T-helper 2 cell treated with Interferon-gamma antibody and Interleukin-4, amounts not matched to agents 100 ng/mL and 5 ng/mL, for 36 hours (primary cell): ENCODE results near the gene GRIN2C. TPM values are rescaled to one million over a fixed set of nuclear protein-coding genes. Genes with fewer than 3 reads are reported as not detected.
"Not testable (repeated sequence)": the region's sequence is repeated elsewhere in the genome, so short reads cannot be mapped to it uniquely, and the experiment has no call there.

Experiments used
- intact Hi-C: fragments of 100-400 bp; cut with micrococcal nuclease; formaldehyde crosslinking; loops from one replicate; pipeline ENCODE4 v1.15.1; 2023
- total RNA-seq: library from RNA; stranded (reverse); gene quantifications from 2 replicates; pipeline ENCODE4 v1.2.3, GENCODE V29; 2022

Gene GRIN2C
- total RNA-seq: 0.11 and 0.20 TPM in 2 replicates

DNA sequence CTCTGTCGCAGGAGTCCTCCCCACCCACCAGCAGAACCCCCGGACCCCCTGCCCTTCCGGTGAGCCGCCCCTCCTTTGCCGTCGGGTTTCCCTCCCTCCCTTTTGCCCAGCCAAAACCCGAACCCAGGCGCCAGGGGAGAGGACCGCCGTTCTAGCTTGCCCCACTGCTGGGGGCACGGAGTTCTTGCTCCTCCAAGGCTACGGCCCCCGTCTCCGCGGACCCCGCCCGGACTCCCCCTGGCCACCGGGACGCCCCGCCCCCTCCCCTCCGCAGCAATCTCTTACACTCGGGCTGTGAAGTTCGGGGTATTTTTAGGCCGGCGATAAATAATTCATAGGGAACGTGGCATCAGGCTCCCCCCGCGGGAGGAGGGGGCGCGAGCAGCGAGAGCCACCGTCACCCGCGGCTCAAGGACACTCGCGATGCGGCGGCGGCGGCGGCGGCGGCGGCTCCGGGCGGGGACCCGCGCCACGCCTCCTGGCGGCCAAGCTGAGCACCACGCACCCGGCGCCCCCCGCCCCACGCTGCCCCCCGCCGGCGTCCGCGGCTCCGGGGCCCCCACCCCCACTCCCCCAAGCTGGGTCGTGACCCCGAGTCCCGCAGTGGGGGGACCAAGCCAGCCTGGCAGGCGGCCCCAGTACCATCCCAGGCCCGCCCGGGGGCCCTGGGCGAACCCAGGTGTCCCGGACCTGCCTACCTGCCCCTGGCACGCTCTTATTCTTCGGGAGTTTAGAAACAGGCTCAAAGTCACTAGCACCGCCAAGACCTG is at the start of gene GRIN2C:
GRIN2C (minus strand) TSS at position 427 of the 770 bp plus-strand sequence. CDS start 4,793 bp downstream, outside the sequence.
- intact Hi-C loops: loop anchor here (10.0 kb wide), 1 partner anchor 405 kb away; no protein-coding TSS in a partner anchor

DNA sequence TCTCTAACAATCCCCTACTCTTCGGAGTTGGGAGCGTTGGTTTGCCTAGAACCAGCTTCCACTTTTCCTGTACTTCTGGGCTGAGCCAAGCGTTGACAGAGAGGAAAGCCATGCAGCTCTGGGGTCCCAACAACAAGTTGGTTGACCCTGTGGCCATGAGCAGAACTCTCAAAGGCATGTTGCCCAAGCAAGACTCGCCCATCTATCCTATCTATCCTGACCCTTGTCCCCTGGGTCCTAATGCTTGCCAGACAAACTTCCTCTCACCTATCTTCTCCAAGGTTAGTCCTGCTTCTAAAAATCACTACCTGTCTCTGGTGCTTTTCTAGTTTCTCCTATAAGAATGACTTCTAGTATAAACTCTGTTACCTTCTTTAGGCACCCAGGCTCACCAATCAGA is 49.4 kb upstream of the GRIN2C start:
- intact Hi-C loops: not testable (repeated sequence)

DNA sequence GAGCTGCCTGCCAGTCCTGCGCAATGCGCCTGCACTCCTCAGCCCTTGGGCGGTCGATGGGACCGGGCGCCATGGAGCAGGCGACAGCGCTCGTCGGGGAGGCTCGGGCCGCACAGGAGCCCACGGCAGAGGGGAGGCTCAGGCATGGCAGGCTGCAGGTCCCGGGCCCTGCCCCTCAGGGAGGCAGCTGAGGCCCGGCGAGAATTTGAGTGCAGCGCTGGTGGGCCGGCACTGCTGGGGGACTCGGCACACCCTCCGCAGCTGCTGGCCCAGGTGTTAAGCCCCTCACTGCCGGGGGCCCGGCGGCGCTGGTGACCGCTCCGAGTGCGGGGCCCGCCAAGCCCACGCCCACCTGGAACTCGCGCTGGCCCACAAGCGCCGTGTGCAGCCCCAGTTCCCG is 47.3 kb upstream of the GRIN2C start:
- intact Hi-C loops: no loop called here

DNA sequence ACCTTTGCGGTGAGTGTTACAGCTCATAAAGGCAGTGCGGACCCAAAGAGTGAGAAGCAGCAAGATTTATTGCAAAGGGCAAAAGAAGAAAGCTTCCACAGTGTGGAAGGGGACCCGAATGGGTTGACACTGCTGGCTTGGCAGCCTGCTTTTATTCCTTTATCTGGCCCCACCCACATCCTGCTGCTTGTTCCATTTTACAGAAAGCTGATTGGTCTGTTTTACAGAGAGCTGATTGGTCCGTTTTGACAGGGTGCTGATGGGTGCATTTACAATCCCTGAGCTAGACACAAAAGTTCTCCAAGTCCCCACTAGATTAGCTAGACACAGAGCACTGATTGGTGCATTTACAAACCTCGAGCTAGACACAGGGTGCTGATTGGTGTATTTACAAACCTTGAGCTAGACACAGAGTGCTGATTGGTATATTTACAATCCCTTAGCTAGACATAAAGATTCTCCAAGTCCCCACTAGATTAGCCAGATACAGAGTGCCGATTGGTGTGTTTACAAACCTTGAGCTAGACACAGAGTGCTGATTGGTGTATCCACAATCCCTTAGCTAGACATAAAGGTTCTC is 46.6 kb upstream of the GRIN2C start:
- intact Hi-C loops: not testable (repeated sequence)

DNA sequence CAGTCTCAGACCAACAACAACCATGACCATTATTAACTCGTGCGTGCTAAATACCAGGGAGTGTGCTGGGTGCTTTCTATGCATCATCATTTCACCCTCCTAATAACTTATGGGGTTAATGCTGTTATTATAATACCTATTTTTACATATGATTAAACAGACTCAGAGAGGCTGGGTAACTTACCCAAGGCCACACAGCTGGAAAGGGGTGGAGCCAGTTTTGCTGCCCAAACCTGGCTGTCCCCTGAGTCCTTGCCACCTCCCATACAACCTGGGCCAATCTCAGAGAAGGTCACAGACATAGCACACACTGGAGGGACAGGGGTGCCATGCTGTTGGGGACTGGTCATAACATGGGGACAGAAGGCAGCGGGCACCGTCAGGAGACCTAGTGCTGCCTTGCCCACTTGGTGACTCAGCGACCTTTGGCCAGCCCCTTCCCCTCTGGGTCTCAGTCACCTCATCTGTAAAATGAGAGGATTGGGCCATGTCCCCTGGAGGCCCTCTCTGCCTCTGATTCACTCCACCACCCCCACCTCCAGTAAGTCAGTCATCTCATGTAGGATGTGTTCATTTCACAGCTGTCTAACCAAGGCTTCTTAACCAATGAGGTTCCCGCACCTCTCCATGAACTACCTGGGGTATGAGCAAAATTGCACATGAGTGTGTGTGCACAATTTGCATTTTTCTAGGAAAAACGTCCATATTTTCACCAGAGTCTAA is 45.2 kb upstream of the GRIN2C start:
- intact Hi-C loops: no loop called here

DNA sequence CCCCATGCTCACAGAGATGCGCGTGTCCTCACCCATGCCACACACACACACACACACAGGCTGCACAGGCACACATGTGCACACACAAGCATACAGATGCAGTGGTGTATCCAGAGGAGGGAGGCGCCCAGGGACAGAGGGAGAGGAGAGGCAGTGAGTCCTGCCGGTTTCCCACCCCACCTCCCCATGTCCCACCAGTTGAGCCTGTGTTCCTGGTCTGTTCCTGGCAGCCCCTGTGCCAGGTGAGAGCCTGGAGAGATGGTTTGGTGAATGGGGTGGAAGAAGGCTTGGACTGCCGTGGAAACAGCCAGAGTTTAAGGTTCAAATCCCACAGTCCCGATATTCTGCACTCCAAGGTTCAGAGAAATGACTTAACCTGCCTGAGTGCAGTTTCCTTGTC is 44.0 kb upstream of the GRIN2C start:
- intact Hi-C loops: no loop called here

DNA sequence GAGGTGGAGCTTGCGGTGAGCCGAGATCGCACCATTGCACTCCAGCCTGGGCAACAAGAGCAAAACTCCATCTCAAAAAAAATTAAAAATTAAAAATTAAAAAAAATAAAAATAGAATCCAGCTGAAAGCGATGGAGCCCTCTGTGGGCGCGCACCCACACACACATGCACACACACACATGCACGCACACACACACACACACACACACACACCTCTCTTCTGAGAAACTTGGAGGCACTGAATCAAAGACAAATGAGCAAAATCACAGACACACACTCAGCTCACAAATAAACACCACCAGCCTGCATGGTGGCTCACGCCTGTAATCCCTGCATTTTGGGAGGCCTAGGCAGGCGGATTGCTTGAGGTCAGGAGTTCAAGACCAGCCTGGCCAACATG is 43.3 kb upstream of the GRIN2C start:
- intact Hi-C loops: no loop called here

DNA sequence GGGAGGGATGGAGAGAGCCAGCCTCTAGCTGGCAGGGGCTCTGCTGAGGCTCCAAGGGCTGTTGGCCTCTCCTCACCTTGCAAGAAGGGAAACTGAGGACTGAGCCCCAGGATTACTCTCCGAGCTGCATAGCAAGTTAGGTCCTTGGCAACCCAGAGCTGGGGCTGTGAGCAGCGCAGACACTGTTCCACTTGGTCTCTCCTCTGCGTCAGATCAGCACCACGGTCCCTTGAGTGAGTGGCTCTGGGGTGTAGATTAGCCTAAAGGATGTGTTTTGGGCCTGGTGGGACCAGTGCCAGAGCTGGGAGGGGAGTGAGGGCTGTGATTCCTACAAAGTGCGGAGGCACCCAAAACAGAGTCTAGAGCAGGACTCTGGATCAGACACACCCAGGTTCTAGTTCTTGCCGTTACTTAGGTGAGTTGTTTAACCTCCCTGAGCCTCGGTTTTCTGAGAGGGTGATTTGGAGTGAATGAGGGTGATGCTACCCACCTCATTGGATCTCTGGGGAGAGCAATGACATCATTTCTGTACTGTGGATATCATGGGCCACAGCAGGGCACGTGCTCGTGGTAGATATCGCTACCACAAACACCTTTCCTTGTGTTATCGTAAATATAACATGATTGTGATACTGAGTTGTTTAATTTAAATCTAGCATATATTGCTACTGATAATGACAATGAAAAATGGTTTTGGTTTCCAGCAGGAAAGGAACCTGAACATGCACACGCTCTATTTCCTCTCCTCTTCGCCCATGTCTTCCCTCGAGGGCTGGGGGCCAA is 41.9 kb upstream of the GRIN2C start:
- intact Hi-C loops: no loop called here

DNA sequence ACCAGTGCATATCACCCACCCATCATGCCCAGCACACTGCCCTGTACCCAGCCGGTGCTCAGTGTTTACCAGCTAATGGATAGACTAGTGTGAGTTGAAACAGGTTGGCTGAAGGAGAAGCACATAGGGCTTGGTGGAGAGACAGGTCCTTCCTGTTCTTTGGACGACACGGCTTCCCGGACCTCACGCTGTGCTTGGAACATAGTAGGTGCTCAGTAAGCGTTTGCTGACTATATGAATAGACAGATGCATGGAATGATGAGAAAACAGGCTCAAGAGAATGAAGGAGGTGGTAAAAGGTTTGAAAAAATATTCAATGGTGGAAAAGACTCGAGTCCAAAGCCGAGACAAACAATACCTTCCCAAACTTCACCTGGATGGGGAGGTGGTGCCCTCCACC is 40.5 kb upstream of the GRIN2C start:
- intact Hi-C loops: no loop called here

DNA sequence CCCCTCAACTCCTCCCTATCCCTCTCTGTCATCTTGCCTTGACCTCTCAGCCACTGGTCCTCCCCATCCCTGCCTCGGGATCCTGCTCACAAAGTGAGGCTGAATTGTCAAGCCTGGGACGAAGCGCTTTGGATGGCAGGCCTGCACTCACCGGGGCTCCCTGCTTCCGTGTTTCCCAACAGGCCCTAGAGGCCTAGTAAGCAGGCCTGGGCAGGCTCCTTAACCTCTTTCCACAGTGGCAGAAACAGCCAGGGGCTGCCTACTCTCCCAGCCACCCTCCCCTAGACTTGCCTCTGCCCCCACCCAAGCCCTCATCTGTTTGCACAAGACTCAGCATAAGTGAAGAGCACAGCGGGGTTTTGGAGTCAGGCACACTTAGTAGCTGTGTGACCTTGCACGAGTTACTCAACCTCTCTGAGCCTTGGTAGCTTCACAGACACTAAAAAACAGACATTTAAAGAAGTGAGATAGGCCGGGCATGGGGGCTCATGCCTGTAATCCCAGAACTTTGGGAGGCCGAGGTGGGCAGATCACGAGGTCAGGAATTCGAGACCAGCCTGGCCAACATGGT is 38.8 kb upstream of the GRIN2C start:
- intact Hi-C loops: no loop called here

DNA sequence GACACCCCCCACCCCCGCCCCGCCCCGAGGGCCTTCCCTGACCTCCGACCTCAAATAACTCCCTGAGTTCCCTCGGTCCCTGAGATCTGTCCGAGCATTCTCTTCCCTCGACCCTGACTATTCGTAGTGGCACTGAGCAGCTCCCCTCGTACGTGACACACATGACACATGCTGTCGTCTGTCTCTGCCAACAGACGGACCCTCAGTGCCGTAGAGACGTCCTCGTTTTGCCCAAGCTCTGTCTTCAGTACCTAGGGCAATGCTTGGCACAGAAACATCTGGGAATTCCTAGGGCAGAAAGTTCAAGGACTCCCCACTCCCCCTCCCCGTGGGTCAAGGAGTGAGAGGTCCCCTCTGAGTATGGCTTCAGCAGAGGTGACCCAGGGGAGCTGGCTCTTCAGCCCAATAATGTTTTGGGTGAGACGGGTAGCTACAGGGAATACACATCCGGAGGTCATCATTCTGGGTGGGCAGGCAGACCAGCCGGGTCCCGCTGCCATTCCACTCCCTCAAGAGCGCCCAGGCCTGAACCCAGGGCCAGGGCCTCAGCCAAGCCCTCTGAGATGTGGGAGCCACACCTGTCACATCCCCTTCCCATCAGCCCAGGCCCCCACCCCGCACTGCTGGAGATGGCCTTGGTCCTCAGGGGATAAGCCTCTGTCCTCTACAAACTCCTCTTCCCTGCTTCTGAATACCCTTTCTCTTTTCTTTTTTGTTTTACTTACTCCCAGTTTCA is 34.4 kb upstream of the GRIN2C start:
- intact Hi-C loops: no loop called here

DNA sequence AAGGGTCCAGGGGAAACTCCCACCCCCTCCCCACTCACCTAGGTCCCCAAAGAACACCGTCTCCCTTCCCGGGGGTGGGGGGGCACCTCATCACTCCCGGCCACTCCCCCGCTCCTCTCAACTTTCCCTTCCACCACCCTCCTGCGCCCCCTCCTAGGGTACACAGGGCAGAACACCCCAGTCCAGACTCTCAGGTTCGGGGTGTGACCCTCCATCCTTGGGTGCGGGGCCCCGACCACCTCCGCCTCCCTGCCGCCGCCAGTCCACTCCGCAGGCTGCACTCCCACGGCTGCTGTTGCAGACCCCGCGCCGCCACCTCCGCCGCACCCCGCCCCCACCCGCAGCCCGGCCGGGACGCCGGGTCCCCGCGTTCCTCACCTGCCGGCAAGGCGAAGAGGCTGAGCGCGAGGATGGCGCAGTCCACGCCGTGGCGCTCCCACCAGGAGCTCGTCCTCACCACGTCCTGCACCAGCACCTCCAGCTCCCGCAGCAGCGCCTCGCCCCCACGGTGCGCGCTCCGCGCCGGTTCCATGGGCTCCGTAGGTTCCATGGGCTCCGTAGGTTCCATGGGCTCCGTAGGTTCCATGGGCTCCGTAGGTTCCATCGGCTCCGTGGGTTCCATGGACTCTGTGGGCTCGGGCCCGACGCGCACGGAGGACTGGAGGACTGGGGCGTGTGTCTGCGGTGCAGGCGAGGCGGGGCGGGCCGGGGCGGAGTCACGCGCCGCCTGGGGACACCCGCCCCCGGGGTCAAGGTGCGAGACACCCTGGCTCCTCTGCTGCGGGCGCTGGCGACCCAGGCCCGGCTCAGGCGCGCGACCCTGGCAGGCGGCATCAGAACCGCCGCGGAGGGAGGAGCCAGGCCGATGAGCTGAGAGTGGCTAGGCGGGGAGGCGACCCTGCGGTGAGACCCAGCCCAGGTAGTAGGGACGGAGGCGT is 33.6 kb upstream of the GRIN2C start, which contains the start of gene FADS6:
FADS6 (minus strand) TSS at position 660 of the 938 bp plus-strand sequence; CDS start at position 622, 38 bp downstream.
- intact Hi-C loops: no loop called here

DNA sequence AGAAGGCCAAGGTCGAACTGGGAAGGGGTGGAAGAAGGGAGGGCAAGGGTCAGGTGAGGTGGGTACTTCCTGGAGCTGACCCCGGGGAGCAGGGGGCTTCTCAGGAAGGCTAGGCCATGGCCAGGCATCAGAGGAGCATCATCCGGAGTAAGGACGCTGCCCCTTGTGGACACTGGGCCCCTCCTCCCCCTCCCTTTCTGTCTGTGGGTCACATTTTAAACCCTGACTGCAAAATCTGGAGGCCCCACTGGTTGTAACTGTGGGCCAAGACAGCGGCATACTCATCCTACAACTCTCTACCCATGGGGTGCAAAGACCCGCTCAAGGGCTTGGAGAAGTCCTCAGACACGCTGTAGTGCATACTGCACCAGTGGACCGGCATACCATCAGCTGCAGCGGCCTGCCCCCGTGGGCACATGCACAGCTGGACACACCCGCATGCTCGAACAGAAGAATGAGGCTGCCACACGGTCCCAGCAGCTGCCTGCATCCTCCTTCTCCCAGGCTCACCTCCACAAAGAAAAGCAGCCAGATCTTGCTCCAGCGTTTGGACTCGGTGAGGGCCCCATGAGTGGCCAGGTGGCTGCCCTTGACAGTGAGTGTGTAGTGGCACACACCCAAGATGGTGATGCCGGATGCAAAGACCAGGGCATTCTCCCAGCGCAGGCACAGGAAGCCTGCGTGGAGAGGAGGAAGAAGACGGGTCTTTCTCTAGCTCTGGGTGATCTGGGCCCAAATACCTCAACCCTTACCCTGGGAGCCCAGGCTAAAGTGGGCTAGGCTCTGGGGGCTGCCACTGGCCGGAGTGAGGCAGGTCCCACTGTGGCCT is 32.5 kb upstream of the GRIN2C start:
- intact Hi-C loops: no loop called here

DNA sequence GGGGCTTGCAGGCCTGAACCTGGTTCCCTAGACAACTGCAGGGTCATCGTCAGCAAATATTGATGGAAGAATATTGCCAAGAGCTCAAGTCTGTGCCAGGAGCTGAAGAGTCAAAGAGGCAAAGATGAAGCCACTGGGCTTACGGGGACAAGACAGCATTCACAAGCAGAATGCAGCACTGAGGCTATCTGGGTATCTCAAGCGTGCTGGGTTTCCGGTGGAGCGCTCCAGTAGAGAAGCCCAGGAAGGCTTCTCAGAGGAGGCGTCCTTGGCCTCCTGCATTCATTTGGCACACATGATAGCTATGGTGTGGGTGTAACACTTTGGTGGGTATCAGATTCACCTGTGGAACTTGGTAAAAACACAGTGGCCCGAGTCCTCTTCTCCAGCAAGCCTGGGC is 30.9 kb upstream of the GRIN2C start:
- intact Hi-C loops: no loop called here

DNA sequence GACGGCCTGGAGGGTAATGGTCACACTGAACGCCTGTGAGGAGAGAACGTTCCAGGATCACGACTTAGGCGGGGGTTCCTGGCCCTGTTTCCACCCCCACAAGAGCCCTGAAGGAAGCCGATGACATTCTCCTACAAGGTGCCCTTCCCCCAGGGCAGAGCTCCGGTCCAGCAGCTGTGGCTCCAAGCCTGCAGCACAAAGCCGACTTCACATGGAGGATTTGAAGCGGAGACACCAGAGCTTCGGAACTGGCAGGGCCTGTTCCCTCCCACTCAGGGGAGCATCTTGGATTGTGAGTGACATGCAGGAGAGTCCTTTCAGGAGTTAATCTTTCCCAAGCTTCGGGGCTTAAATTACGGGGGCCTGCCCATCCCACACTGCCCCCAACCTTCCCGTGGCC is 28.8 kb upstream of the GRIN2C start:
- intact Hi-C loops: no loop called here

DNA sequence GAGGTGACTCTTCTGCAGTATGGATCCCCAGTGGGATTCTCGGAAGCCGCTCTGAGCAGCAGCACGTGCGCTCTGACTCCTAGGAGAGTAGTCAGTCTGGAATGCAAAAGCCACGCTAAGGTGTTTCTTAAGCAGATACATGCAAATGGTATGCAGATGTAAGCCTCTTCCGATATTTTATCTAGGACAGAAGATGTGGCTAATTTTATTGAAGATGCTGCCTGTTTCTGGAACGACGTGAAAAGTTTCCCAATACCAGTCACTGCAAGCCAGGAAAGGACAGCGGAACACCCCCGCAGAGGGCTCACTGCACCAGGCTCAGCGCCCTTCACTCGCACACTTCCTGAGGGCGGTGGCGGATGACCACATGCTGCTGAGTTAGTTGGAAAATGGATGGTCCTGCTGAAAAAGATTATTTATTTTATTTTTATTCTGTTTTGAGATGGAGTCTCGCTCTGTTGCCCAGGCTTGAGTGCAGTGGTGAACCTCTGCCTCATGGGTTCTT is 23.6 kb upstream of the GRIN2C start:
- intact Hi-C loops: no loop called here

DNA sequence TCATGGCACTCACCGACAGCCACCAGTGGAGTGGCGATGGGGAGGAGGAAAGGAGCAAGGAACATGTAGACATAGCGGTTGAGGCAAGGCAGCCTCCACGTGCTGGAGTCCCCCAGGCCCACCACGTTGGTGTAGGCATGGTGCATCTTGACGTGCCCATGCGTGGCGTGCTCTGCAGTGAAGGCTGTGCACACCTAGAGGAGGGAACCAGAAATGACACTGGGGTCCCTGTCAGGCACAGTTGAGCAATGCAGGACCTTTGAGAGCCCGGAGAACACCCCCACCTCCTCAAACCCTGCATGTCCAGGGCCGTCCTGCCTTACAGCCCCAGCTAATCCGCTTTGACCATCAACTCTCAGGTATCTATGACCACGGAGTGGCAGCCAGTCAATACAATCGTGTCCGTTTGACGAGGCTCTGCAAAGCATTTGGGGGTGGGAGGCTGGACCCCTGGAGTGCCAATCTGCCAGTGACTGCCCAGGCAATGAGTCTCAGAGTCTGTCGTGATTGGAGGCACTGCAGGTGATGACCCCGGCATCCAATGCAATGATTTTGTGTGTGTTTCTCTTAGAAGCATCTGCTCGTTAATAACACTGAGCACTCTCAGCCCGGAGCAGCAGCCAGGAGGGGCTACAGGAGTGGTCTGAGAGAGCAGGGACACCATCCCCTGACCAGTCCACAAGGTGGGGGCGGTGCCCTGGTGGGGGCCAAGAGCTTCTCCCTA is 23.0 kb upstream of the GRIN2C start:
- intact Hi-C loops: no loop called here

DNA sequence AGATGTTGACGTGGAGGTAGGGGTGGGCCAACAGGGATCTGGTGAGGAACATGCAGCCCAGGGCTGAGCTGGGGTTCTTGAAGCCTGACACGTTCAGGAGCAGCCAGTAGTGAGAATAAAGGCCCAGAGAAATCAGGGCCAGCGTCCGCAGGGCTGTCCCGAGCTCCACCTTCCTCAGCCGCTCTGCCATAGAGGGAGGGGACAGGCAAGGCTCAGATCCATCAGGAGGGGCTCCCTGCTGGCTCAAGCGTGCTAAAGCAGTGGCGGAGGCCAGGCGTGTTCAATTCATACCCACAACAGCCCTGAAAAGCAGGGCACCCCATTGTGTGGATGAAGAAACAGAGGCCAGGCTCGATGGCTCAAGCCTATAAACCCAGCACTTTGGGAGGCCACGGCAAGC is 21.4 kb upstream of the GRIN2C start:
- intact Hi-C loops: no loop called here
